Measurements from ENCODE around the gene CATSPER4.

DNA sequence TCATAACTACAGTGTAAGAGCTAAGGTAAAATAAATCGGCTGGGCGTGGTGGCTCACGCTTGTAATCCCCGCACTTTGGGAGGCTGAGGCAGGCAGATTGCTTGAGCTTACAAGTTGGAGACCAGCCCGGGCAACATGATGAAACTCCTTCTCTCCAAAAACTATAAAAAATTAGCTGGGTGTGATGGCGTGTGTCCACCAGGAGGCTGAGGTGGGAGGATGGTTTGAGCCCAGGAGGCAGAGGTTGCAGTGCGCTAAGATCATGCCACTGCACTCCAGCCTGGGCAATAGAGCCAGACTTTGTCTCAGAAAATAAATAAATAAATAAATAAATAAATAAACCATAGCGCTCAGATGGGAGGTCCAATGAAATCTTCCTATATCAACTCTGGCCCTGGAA, 48.2 kb upstream of the CATSPER4 start:
- TF ChIP-seq POLR2AphosphoS5 (IDR thresholded peaks at IDR 0.05) (no peak), SMC3 (conservative IDR thresholded peaks at IDR 0.05; ENCODE audit: poor library complexity) (no peak)

Measured in neural cell (in vitro differentiated cells).